ENCODE measurements around the gene RMND1. TPM values are rescaled to one million over a fixed set of nuclear protein-coding genes. Genes with fewer than 3 reads are reported as not detected.
A peak's percentile ranks its signal among the peaks of the same experiment; 100 is the strongest.

The RMND1 gene
- total RNA-seq, 1 donor from 2014 or later = 22.0 TPM

DNA sequence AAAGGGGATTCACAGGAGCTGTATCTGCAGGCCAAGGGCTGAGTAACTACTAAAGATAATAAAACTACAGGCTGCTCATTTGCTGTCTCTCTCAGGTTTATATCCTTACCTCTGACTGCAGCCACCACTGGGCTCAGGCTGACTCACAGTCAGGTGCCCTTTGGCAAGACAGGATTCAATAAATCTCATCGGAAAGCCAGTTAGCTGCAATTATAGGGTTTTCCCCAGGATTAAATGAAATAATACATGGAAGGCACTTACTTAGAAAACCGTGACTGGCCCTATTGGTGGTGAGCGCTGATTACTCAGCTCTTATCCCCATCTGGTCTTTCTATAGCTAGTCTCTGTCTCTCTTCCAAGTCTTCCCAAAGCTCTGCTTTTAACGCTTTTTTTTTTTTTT lies 26.4 kb downstream of the RMND1 start:
- no peak for DNase-seq (ENCODE audit: low spot score)

DNA sequence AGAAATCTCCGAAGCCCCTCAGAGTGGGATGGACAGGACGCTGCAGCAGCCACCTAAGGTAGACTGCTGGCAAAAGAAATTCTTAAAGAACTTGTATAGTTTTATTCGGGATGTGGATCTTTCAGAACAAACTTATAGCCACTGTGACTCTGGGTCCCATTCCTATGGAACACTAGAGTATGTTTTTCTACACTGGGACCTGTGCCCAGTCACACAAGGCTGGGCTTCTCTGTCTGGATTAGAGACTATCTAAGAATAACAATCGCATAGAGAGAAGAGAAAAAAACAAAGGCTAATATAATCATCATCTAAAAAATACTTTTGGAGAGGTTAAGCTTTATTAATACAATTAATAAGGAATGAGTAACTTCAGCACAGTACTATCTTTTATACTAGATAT lies 28.9 kb downstream of the RMND1 start:
- no peak for DNase-seq (ENCODE audit: low spot score)

DNA sequence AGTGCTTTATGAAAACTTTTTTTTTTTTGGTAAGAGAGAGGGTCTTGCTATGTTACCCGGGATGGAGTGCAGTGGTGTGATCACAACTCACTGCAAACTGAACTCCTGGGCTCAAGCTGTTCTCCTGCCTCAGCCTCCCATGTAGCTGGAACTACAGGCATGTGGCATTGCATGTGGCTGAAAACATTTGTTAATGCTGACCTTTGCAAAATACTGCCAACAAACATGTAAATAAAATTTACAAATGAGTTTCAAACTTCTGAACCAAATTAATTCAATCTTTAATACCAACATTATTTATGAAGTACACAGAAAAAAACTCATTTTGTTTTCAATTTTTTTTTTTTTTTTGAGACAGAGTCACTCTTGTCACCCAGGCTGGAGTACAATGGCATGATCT lies 34.4 kb downstream of the RMND1 start:
- DNase-seq (ENCODE audit: low spot score) = no peak

DNA sequence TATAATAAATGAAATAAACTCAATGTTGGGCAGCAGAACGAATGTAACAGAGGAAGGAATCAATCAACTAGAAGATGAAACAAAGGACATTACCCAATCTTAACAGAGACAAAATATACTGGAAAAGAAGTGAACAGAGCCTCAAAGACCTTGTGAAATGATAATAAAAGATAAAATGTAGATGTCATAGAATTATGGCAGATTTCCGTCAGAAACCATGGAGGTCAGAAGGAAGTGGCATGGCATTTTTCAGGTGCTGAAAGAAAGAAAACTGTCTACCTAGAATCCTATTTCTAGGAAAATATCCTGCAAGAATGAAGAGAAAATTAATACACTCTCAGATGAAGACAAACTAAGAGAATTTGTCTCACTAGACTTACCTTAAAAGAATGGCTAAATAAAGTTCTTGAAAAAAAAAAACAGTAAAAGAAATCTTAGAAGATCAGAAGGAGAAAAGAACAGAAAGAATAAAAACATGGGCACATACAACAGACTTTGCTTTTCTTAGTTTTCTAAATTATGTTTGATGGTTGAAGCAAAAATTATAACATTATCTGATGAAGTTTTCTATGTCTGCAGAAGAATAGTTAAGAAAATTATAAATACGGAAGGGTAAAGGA lies 37.2 kb downstream of the RMND1 start:
- no peak for DNase-seq (ENCODE audit: low spot score)

DNA sequence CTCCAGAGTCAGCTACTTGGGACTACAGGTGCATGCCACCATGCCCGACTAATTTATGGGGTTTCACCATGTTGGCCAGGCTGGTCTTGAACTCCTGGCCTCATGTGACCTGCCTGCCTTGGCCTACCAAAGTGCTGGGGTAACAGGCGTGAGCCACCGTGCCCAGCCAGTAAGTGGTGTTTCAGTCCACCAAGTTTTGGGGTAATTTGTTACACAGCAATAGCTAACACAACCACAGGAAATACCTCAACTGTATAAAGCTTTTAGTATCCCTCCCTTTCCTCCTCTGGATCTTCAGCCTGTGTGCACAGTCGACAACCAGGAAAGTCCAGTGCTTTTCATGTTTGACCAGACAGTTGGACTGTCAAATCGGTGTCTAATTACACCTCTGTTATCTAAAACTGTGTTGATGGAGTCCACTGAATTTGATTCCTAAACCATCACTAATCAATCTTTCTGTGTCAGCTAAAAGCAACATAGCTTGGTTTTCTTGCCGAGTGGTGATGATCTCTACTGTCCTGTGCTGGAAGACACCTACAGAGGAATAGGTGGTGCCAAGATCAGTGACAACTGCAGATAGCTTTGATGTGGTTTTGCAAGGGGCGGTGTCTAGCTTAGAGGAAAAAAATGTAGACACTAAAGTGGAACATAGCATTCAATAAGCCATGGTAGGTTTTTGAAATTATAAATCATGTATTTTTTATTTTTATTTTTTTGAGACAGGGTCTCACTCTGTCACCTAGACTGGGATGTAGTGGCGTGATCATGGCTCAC lies 38.4 kb downstream of the RMND1 start:
- no peak for DNase-seq (ENCODE audit: low spot score)

DNA sequence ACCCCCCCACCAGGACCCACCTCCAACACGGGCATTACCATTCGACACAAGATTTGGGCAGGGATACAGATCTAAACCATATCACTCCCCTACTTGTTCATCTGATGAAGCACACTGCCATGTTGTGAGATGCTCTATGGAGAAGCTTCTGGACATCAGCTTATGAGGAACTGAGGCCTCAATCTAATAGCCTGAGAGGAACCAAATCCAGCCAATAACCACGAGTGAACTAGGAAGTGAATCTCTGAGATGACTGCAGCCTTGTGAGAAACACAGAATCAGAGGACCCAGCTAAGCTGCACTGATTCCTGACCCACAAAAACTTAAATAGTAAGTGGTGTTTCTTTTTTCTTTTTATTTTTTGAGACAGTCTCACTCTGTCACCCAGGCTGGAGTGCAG lies 39.0 kb downstream of the RMND1 start:
- no peak for DNase-seq (ENCODE audit: low spot score)

DNA sequence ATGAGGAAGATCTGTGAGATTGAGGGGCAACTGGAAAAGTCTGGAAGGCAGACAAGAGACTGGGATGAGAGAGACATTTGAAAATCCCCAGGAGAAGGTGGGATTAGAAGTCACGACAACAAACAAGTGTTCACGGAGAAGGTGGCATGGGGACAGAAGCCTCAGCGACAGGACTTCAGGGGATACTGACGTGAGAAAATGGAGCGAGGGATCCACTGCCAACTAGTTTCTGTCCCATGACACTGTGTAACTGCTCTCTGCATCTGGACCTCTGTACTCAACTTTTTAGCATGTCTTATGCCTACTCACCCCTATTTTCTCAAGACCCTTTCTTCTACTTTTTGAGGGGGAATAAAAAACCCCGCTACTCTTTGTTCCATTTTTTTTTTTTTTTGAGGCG lies 42.2 kb downstream of the RMND1 start:
- no peak for DNase-seq (ENCODE audit: low spot score)

DNA sequence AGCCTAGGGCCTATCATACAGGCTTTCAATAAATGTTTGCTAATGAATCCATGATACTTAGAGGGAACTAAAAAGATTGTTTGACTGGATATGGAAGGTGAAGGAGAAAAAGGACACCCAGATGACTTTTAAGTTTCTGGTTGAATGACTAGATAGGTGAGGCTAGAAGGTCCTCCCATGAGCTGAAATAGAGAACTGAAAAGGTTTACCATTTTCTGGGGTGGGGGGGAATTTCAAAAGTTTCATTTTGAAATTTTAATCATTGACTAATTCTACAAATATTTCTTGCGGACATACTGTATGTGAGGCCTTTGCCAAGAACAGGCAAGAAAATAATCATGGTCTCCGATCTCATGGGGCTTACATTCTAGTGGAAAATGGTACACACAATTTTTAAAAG lies 42.7 kb downstream of the RMND1 start:
- DNase-seq (ENCODE audit: low spot score) = no peak

DNA sequence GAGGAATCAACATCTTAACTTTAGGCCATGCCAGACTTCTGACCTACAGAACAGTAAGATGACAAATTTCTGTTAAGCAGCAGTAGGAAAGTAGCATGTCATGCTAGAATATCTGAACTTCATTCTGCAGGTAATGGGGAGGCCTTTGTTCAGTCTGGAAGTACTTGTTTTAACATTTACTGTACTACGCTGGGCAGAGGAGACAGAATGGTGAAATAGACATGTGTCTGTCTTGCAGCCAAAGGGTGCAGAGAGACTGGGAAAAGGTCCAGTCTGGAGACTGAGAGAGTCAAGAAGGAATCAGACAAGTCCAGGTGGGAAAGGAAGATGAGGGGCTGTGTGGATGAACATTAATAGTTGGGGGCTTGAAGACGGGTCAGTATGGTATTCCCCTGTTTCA lies 43.1 kb downstream of the RMND1 start:
- DNase-seq (ENCODE audit: low spot score) = no peak

DNA sequence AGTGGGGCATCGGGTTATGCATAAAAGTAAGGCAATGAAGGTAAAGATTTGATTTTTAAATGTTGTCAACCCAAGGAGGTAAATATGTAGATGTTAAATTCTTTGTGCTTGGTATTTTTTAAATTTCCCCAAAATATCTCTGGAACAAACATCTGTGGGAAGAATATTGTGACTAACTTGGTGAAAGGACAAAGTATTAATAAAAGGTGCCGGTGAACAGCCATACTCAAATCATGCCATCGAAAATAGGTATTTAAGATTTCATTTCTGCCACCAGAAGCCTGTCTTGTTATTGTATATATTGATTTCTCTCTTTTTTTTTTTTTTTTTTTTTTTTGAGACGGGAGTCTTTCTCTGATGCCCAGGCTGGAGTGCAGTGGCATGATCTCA lies 48.0 kb downstream of the RMND1 start:
- DNase-seq (ENCODE audit: low spot score) = no peak

DNA sequence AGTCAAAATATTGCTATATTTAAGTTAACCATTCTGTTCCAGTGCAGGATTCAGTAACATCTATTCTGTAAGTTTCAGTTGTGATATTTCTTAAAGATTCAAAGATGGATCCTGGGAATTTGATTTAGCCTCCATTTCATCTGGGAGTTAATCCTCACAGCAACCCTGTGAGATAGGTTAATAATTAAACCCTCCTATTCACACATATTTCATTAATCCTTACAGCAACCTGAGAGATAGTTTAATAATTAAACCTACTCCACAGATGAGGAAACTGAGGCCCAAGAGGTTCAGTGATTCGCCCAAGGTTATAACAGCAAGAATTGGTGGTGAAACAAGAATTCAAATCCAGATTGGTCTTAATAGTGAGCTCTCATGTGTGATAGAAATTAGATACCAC lies 49.7 kb downstream of the RMND1 start:
- no peak for DNase-seq (ENCODE audit: low spot score)

DNA sequence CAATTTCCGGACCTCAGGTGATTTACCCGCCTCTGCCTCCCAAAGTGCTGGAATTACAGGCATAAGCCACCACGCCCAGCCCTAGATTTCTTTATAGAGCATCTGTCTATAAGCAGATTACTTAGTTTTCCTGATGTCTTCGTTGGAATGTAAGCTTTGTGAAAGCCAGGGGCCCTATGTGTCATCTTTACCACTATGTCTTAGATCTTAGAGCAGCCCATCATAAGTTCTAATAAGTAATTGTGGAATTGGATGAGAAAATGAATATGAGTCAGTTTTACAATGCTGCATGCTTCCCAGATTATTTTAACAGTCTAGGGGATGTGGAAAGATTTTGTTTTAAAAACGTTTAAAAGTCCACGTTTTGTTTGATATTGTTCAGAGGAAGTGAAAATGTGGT lies 51.5 kb downstream of the RMND1 start:
- DNase-seq (ENCODE audit: low spot score) = no peak

DNA sequence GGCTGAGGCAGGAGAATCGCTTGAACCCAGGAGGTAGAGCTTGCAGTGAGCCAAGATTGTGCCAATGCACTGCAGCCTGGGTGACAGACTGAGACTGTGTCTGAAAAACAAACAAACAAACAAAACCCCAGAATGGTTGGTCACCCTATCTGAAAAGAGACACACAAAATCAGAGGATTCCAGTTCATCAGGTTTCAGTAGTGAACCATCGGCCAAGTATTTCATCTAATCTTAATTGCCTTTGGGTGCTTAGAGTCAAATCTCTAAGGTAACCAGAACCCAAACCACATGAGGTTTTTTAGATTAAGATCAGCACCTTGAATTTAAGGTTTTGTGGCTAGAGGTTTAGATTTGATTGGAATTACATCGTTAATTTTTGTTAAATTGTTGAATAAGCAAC lies 52.2 kb downstream of the RMND1 start:
- DNase-seq (ENCODE audit: low spot score) = no peak

DNA sequence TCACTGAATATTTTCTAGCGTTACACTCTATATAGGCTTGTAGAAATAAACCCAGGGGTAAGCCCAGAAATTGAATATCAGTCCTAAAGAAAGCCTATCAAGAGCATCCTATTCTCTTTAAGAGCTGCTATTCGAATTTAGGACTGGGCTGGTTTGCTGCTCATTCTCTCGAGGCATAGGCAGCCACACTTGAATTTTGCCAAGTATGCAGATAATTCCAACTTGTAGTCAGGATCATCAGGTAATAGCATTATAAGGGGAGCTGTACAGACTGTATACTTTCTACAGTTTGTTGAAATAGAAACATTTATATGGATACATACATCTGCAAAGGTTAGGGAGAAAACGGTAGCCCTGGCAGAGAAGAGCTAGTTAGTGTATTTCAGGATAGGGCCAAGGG lies 58.5 kb downstream of the RMND1 start:
- no peak for DNase-seq (ENCODE audit: low spot score)

DNA sequence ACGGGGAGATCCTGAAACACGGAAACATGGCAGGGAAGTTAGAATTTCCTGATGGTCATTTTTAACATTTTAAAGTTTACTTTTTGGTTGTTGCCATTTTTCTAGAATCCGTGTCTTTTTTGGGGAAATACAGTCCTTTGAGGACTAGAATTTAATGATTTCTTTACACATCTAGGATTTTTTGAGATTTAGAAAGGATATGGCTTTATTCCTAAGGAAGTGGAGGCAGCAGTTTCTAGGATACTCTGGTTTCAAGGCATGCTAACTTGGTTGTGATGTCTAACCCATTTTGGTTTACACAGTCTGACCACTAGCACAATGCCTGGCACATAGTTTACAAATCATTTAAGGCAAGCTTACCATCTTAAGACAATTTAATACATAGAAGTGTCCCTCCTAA lies 59.5 kb downstream of the RMND1 start:
- no peak for DNase-seq (ENCODE audit: low spot score)

DNA sequence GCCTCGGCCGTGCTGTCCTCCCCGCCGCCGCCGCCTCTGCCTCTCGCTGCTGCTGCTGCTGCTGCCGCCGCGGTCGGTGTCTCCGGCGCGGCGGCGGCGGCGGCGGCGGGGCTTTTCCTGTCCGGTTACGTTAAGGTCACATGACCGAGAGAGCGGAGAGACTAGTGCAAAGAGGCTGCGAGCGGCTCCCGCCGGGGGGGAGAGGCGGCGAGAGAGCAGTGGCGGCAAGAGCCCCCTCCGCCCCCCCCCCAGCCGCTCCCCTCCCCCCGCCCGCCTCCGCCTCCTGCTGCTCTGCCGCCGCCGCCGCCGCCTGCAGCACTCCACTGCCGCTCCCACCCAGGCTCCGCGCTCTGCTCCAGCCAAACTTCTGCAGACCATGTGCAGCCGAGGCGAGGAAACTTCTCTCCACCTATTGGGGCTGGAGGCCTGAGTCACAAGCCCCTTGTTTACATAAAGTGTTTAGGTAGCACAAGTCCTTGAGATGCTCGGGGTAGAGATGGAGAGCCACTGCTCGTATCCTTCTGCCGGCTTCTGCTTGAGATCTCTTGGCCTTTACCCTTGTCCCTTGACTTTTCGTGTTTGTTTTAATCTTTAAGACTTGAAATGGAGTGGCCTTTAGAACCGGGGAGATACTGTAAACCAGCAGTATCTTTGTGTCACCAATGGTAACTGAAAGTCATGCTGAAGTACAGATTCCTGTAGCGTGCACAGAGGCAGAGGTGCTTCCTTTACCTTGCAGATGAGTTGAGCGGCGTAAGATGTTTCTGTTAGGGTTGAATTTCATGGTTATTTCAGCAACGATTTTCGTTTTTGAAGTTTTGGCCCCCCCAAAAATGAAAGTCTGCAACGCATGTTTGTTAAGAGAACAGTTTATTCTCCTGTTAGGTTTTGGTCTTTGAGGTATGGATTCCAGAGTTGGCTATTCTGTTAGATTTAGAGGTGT lies 60.2 kb downstream of the RMND1 start, which contains the start of gene ZBTB2:
ZBTB2 (minus strand) TSS at position 89 of the 943 bp plus-strand sequence. CDS start 17,922 bp downstream, outside the sequence.
- peak; percentile 91 for DNase-seq (ENCODE audit: low spot score)

DNA sequence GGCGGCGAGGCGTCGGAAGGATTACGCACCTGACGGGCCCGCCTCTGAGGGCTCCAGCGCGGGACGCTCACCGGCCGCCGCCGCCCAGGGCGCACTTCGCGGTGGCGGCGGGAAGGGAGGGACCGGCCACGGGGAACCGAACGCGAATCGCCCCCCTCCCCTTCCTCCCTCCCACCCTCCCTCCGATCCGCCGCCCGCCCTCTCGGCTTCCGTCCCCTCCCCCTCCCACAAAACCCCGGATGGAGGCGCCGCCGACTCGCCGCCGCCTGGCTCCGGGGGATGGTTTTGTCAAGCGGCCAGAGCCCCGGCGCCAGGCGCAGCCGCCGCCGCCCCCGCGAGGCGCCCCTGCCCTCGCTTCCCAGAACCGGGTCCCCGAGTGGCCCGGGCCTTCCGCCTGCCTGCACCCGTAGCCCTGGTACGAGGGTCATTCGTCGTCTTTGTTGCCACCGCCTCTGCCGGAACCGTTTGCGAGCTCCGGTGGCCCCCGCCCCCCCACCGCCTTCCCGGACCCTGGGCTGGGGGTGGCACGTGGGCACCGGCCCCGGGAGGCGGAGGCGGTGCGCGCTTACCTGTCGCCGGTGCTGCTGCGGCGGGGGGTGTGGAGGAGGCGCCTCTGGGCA lies 61.0 kb downstream of the RMND1 start:
- DNase-seq (ENCODE audit: low spot score) = peak; percentile 95

DNA sequence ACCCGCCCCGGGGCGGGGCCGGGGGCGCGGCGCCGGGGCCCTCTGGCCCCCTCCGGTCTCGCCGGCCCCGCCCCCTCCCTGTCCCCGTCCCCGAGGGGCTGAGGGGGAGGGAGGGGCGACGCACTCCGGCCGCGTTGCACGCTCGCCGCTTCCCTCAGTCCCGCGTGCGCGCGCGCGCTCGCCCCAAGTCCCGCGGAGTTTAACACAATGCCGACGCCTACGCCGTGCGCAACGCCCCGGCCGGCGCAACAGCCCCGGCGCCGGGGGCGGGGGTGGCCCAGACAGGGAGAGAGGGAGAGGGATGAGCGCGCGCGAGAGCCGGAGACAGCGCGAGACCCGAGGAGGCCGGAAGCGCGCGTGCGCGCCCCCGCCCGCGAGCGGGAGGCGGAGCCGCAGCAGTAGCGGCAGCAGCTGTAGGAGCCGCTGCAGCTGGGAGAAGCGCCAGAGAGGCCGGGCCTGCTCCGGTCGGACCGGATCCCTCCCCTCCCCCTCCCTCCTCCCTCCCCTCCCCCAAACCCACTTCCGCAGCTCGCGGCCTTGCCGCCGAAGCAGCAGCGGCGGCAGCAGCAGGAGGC lies 61.6 kb downstream of the RMND1 start:
- DNase-seq (ENCODE audit: low spot score) = peak; percentile 100

DNA sequence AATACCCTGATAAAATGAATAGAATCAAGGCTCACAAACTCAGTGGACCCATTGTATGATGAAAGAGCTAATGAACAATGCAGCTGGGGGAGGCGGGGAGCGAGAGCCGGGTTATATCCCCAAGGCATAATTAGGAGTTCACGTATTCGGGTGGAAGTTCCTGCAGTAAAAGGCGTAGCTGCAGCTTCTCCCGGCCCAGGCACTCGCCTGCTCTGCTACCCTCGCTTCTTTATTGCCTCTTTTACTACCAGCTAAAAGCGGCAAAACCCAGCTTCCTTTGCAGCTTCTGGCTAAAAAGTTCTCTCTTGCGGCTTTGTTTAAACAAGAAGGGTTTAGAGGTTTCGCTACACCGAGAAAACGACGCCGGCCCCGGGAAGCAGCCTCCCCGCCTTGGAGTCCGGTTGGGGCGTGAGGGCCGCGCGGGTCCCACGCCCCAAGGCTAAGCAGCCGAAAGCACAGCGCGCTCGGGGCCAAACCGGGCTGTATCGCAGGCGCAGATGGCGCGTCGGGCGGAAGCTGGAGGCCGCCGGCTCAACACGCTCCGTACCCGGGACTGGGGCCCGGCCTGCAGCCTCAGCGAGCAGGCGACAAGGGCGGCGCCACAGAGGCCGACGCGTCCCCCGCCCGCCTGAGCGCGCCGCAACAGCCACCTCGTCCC lies 62.2 kb downstream of the RMND1 start:
- no peak for DNase-seq (ENCODE audit: low spot score)

DNA sequence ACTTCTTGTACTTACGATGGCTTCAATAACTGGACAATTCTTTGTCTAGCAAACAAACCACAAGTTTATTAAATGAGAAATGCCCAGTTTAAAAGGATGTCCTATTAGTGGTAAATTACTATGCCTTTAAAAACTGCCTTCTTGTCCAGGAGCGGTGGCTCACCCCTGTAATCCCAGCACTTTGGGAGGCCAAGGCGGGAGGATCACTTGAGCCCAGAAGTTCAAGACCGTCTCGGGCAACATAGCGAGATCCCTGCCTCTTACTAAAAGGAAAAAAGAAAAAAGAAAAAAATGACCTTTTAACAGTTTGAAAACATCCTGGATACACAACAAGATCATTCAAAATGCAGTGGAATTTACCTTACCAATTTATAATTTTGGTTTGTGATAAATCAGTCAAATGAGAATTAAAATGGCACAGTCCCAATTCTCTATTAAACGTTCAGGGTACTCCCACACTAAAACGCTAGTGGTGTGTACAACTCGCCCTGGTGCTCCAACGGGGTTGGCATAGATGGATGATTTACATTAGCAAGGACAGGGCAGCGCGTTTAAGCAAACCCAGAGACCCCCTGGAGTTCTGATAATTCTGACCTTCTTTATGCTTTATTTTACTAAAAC lies 62.8 kb downstream of the RMND1 start:
- no peak for DNase-seq (ENCODE audit: low spot score)

Measured in mesenteric fat pad (tissue), 1 donor.